SU-DHL-6 (cell line): ENCODE measurements around the gene NCLN.

Experiments used
- EZH2phosphoT487 ChIP-seq: fragments of 200-600 bp; sonication (generic), shearing (Covaris generic); conservative IDR thresholded peaks from 2 replicates; pipeline ENCODE4 v1.6.1; 2018; ENCODE audit warnings: mild to moderate bottlenecking, antibody characterized with exemption, low read length, moderate library complexity, mixed read lengths
- TF ChIP-seq, protein P1 (sequence below): fragments of 200-600 bp; sonication (generic); IDR thresholded peaks from one replicate; pipeline ENCODE4 v1.5.1; 2017; ENCODE audit warnings: antibody characterized with exemption, mild to moderate bottlenecking, low read length, moderate library complexity; ENCODE audit not compliant: insufficient read depth, poor library complexity, severe bottlenecking

DNA sequence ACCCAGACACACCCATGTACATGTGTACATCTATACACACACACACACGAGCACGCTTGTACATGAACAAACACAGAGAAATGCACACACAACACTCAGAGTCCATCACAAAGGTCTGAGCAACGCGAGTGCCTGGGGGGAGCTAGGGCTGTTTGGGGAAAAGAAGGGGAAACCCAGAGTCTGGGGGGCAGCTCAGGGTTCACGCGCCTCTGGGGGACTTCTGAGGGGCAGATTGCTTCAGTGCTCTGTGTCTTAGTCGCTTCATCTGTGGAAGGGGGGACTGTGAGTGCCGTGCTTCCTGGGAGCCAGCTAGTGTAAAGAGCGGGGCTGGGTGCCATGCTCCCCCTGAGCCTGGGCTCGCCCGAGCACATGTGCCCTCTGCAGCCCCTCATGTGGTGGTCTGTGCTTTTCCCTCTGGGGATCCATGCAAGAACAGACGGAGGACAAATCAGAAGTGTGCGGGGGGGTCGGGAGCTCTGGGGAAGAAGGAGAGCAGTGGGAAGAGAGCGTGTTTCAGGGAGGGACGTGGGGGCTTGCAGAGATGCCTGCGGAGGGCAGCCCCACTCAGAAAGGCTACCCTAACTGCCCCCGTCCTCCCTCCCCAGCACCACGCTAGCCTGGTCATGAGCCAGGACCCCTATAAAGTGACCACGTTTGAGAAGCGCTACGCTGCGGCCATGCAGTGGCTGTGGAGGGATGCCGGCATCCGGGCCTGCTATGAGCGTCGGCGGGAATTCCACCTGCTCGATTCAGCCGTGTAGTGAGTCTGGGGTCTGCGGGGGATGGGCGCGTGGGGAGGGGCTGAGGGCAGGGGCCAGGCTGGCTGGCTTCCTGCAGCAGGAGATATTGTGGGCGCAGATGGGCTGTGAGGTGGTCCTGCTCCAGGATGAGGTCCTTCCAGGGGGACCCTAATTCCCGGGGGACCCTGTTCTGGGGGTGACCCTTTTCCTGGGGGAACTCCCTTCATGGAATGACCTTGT lies 35.9 kb upstream of the NCLN start:
- TF ChIP-seq, protein P1, sequence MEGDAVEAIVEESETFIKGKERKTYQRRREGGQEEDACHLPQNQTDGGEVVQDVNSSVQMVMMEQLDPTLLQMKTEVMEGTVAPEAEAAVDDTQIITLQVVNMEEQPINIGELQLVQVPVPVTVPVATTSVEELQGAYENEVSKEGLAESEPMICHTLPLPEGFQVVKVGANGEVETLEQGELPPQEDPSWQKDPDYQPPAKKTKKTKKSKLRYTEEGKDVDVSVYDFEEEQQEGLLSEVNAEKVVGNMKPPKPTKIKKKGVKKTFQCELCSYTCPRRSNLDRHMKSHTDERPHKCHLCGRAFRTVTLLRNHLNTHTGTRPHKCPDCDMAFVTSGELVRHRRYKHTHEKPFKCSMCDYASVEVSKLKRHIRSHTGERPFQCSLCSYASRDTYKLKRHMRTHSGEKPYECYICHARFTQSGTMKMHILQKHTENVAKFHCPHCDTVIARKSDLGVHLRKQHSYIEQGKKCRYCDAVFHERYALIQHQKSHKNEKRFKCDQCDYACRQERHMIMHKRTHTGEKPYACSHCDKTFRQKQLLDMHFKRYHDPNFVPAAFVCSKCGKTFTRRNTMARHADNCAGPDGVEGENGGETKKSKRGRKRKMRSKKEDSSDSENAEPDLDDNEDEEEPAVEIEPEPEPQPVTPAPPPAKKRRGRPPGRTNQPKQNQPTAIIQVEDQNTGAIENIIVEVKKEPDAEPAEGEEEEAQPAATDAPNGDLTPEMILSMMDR, result no peak
- TF ChIP-seq EZH2phosphoT487, result no peak
